ENCODE data around the gene ANTXR2. TPM values are rescaled to one million over a fixed set of nuclear protein-coding genes. Genes with fewer than 3 reads are reported as not detected.

ANTXR2 gene
- total RNA-seq, 1 donor from 2014 or later: 61.7 TPM

GRCh38 chr4:80033581-80033980 lies 39.4 kb downstream of the ANTXR2 start:
- Mint-ChIP-seq H3K27ac (no peak overlapping the region), H3K4me1 (peaks cover 28% of the 10 kb centered on the region), H3K4me3 (no peak overlapping the region), H3K9me3 (no peaks in the 10 kb centered on the region), H3K27me3 (ENCODE audit: low read depth) (no peaks in the 10 kb centered on the region), H3K36me3 (peaks cover 8% of the 10 kb centered on the region)
- TF ChIP-seq, protein P1, sequence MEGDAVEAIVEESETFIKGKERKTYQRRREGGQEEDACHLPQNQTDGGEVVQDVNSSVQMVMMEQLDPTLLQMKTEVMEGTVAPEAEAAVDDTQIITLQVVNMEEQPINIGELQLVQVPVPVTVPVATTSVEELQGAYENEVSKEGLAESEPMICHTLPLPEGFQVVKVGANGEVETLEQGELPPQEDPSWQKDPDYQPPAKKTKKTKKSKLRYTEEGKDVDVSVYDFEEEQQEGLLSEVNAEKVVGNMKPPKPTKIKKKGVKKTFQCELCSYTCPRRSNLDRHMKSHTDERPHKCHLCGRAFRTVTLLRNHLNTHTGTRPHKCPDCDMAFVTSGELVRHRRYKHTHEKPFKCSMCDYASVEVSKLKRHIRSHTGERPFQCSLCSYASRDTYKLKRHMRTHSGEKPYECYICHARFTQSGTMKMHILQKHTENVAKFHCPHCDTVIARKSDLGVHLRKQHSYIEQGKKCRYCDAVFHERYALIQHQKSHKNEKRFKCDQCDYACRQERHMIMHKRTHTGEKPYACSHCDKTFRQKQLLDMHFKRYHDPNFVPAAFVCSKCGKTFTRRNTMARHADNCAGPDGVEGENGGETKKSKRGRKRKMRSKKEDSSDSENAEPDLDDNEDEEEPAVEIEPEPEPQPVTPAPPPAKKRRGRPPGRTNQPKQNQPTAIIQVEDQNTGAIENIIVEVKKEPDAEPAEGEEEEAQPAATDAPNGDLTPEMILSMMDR (IDR thresholded peaks at IDR 0.05; ENCODE audit: unreplicated experiment): no peak
- DNase-seq (ENCODE audit: low spot score in 2 of 2, unreplicated experiment in 2 of 2): no peak

- no peaks in the 10 kb centered on the region for H3K4me1 Mint-ChIP-seq
- H3K9me3 Mint-ChIP-seq: no peaks in the 10 kb centered on the region
- no peaks in the 10 kb centered on the region for H3K27me3 Mint-ChIP-seq (ENCODE audit: low read depth)
- TF ChIP-seq, protein P1 (IDR thresholded peaks at IDR 0.05; ENCODE audit: unreplicated experiment): no peak
- DNase-seq (ENCODE audit: low spot score in 2 of 2, unreplicated experiment in 2 of 2): no peak
- peaks cover 14% of the 10 kb centered on the region for H3K36me3 Mint-ChIP-seq
- no peak overlapping the region for H3K27ac Mint-ChIP-seq
- no peak overlapping the region for H3K4me3 Mint-ChIP-seq
These were observed 43.7 kb downstream of the ANTXR2 start for GRCh38 chr4:80029364-80029763.

GRCh38 chr4:80027611-80028010 lies 45.4 kb downstream of the ANTXR2 start:
- Mint-ChIP-seq H3K9me3 (no peaks in the 10 kb centered on the region), H3K4me1 (no peaks in the 10 kb centered on the region), H3K27ac (no peak overlapping the region), H3K27me3 (ENCODE audit: low read depth) (no peaks in the 10 kb centered on the region), H3K36me3 (peaks cover 17% of the 10 kb centered on the region), H3K4me3 (no peak overlapping the region)
- no peak for DNase-seq (ENCODE audit: low spot score in 2 of 2, unreplicated experiment in 2 of 2)
- TF ChIP-seq, protein P1 (IDR thresholded peaks at IDR 0.05; ENCODE audit: unreplicated experiment): no peak

DNA sequence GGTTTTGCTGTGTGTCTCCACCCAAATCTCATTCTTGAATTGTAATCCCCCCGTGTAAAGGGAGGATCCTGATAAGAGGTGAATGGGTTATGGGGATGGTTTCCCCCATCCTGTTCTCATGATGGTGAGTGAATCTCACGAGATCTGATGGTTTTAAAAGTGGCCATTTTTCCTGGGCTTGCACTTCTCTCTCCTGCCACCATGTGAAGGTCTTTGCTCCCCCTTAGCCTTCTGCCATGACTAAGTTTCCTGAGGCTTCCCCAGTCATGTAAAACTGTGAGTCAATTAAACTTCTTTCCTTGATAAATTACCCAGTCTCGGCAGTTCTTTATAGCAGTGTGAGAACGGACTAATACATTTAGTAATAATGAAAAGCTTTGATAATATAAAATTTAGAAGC lies 46.9 kb downstream of the ANTXR2 start:
- TF ChIP-seq, protein P1 (IDR thresholded peaks at IDR 0.05; ENCODE audit: unreplicated experiment): no peak
- Mint-ChIP-seq H3K4me1 (no peaks in the 10 kb centered on the region), H3K27me3 (ENCODE audit: low read depth) (no peaks in the 10 kb centered on the region), H3K4me3 (no peak overlapping the region), H3K9me3 (no peaks in the 10 kb centered on the region), H3K27ac (no peak overlapping the region), H3K36me3 (peaks cover 28% of the 10 kb centered on the region)
- DNase-seq (ENCODE audit: low spot score in 2 of 2, unreplicated experiment in 2 of 2): no peak

DNA sequence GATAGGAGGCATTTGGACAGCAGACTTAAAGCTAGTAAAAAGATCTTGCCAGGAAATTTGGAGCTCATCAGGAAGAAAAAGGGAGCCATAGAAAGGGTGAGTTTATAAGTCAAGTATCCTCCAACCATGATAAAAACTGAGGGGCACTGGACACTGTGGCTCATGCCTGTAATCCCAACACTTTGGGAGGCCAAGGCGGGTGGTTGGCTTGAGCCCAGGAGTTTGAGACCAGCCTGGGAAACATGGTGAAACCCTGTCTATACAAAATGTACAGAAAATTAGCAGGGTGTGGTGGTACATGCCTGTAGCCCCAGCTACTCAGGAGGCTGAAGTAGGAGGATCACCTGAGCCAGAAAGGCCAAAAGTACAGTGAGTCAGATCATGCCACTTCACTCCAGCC lies 48.7 kb downstream of the ANTXR2 start:
- Mint-ChIP-seq H3K4me1 (no peaks in the 10 kb centered on the region), H3K4me3 (no peak overlapping the region), H3K27ac (no peak overlapping the region), H3K36me3 (peaks cover 28% of the 10 kb centered on the region), H3K9me3 (no peaks in the 10 kb centered on the region), H3K27me3 (ENCODE audit: low read depth) (no peaks in the 10 kb centered on the region)
- no peak for DNase-seq (ENCODE audit: low spot score in 2 of 2, unreplicated experiment in 2 of 2)
- TF ChIP-seq, protein P1 (IDR thresholded peaks at IDR 0.05; ENCODE audit: unreplicated experiment): no peak

DNA sequence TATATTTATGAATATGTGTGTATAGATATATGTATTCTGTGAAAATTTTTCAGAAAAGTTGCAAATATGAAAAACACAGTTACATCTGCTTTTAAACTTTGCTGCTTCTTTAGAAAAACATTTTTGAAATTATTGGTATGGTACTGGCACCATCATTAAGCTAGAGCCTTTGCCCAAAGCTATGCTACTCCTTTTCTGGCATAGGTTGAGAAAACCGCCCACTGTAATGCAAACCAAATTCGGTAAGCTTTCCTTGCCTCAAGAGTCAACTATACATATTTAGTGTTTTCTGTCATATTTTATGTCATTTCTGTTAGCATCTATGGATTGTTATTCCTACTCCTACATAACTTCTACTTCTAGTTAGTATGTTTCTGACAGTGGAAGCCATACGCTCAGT lies 50.7 kb downstream of the ANTXR2 start:
- H3K4me1 Mint-ChIP-seq: no peaks in the 10 kb centered on the region
- TF ChIP-seq, protein P1 (IDR thresholded peaks at IDR 0.05; ENCODE audit: unreplicated experiment): no peak
- peaks cover 30% of the 10 kb centered on the region for H3K36me3 Mint-ChIP-seq
- no peak overlapping the region for H3K4me3 Mint-ChIP-seq
- DNase-seq (ENCODE audit: low spot score in 2 of 2, unreplicated experiment in 2 of 2): no peak
- H3K9me3 Mint-ChIP-seq: no peaks in the 10 kb centered on the region
- no peaks in the 10 kb centered on the region for H3K27me3 Mint-ChIP-seq (ENCODE audit: low read depth)
- no peak overlapping the region for H3K27ac Mint-ChIP-seq

Data from mesothelial cell of epicardium (in vitro differentiated cells).